Hypothalamus (tissue), 51 donors: ENCODE results near the gene P2RX3.
A peak's percentile ranks its signal among the peaks of the same experiment; 100 is the strongest.
"Not testable (repeated sequence)": the region's sequence is repeated elsewhere in the genome, so short reads cannot be mapped to it uniquely, and the experiment has no call there.

Source experiments
- DNase-seq, 51 donors: peaks; one replicate each; lab custom pipeline; 2025; lab: John Stamatoyannopoulos, UW

Gene P2RX3

GRCh38 chr11:57347336-57347735, 9.2 kb downstream of the P2RX3 start:
- no peak for DNase-seq

DNA sequence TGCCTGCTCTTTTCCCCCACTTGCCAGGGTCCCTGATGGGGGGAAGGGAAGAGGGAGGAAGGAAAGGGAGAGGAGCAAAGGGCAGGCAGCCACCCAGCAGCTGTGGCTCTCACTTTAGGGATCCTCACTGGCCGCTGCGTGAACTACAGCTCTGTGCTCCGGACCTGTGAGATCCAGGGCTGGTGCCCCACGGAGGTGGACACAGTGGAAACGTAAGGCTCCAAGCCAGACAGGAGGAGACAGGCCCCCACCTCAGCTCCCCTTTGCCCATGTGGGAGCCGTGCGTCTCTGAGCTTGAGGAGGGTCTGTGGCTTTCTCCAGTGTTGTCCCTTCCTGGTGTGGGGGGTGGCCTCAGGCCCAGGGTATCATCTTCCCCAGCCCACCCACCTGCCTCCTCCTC, 9.9 kb downstream of the P2RX3 start:
- no peak for DNase-seq

DNA sequence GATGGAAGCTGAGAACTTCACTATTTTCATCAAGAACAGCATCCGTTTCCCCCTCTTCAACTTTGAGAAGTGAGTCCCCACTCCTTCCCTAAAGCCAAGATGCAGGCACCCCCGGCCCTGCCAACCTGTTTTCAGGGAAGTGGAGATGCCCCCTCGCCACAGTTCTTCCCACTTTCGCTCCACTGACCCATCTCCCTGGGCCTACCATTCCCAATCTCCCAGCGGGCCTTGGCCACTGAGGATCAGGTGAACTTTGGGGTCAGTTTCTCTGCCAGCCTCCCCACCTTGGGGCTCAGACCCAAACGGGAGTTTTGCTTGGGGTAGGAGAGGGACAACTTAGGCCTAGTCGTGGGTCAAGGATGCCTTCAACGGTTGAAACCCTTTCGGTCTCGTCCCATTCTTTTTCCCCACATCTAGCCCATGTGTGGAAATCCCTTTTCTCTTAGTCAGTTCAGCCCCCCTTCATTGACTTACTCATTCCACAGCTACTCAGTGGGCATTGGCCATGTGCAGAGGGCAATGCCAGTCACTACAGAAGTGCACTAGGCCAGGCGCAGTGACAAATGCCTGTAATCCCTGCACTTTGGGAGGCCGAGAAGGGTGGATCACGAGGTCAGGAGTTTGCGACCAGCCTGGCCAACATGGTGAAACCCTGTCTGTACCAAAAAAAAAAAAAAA, 10.6 kb downstream of the P2RX3 start:
- DNase-seq = no peak

DNA sequence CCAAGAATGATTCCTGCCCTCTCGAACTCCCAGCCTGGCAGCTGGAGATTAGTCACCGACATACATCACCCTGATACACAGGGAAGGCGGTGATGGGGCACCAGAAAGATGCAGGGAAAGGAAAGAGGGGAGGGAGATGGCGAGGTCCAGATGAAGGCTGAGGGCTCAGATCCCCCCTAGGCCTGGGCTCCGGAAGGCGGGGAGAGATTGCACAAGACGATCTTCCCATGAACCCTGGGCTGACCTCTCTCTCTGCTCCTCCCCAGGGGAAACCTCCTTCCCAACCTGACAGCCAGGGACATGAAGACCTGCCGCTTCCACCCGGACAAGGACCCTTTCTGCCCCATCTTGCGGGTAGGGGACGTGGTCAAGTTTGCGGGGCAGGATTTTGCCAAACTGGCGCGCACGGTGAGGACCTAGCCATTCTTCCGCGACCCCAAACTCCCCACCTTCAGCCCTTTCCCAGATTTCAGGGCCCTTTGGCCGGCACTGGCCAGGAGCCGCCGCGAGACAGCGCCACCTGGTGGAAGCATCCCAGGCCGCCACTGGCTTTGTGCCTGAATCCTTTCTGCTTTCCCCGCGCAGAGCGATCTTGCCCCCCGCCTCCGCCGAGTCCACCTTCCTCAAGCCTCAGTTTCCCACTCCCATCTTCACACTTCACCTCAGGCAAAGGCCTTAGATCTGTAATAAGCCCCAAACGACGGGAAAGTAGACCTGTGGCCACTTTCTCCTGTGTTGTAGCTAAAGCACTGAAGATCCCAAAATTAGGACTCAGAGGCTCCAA, 11.5 kb downstream of the P2RX3 start:
- peak in 45 of 51 donors; percentile 4 to 79 (median 41) for DNase-seq

GRCh38 chr11:57353036-57353435, 14.9 kb downstream of the P2RX3 start:
- no peak for DNase-seq

- no peak for DNase-seq
Observed at GRCh38 chr11:57353446-57353845, 15.3 kb downstream of the P2RX3 start.

GRCh38 chr11:57353852-57354251, 15.7 kb downstream of the P2RX3 start:
- DNase-seq = no peak

- DNase-seq = no peak
Observed at GRCh38 chr11:57354699-57355098, 16.5 kb downstream of the P2RX3 start.

GRCh38 chr11:57356268-57356667, 18.1 kb downstream of the P2RX3 start:
- DNase-seq = peak in 1 of 51 donors; percentile 8

GRCh38 chr11:57357310-57357709, 19.2 kb downstream of the P2RX3 start:
- no peak for DNase-seq

DNA sequence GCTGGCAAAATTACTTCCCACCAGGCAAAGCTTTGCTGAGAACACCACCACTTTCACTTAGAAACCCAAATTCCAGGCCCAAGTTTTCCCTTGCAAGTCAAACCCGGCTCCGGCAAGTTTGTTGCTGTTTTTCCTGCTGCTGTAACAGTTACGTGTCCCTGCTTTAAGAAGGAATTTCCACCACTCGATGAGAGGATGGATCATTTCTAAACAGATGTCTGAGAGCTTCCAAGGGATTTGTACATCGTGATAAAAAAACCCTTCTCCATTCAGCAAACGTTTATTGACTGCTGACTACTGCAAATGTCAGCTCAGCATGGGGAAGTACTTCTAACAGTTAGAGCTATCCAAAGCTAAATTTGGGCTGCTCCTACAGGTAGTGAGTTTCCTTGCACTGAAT, 19.7 kb downstream of the P2RX3 start:
- DNase-seq = no peak

GRCh38 chr11:57358543-57358961, 20.4 kb downstream of the P2RX3 start:
- DNase-seq = no peak

DNA sequence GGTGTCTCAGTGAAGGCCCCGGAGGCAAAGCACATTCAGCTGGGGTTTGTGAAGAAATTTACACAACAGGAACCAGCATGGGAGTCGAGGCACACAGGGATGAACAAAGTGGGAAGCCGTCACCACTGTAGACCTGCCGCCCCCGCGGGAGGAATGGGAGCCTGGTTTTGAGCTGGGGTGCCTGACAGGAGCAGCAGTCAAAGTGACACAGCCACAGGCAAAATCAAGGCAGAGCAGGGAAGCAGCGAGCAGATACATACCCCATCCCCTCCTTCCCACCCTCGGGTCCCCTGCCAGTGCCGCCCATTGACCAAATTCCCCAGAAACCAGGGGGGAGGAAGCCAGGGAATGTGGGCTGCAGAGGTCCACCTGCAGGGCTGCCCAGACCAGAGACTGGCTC, 20.8 kb downstream of the P2RX3 start:
- no peak for DNase-seq

DNA sequence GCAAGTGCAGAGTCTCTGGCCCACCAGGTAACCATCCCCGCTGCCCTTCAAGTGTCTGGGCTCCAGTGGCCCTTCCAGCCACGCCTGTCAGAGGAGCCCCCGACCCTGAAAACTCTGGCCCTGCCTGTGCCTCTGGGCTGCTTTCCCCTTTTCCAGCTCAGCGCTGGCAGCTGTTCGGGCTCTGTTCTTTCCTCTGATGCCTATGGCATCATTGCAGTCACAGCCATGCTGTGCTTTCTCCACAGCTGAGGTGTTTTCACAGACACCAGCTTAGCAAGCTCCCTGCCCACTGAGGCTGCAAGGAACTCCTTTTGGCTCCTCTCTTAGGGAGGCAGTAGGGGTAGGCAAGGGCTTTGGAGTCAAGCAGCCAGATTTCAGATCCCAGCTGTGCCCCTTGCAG, 21.2 kb downstream of the P2RX3 start:
- DNase-seq = peak in 1 of 51 donors; percentile 13

DNA sequence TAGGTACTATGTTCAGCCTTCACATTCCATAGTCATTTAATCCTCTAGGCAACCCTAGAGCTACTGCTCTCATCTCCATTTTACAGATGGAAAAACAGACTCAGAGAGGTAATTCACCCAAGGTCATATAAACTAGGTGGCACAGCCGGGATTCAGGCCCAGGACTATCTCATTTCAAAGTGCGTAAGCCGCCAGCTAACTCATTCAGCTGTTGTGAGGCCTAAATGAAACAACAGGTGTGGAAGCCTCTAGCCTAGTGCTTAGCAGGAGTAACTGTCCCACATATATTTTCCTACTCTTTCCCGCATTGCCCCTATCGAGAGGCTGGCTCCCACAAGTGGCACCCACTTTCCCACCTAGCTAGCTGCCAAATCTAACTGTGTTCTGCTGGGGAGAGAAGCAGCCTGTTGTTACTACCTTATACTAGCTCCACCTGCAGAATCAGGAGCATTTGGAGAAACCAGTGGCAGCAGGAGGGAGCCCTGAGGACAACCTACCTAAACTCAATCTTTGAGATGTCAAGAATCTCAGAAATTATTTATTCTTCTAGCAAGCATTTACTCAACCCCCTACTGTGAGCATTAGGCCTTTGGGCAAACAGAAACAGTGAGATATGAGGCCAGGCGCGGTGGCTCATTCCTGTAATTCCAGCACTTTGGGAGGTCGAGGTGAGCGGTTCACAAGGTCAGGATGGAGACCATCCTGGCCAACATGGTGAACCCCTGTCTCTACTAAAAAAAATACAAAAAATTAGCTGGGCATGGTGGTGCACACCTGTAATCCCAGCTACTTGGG, 21.9 kb downstream of the P2RX3 start:
- no peak for DNase-seq

DNA sequence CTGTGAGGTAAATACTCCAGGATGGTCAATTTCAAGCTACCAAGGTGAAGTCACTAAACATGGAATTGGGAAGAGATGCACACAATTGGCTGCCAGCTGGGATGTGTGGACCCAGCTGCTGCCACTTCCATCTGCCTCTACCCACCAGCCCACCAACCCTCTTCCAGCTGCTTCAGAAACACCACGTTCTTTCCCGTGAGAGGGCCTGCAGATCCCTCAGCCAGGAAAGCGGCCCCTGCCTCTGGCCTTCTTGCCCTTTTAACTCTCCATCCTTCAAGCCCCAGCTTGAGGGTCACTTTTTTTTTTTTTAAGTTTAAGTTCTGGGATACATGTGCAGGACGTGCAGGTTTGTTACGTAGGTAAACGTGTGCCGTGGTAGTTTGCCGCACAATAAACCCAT, 22.8 kb downstream of the P2RX3 start:
- no peak for DNase-seq

DNA sequence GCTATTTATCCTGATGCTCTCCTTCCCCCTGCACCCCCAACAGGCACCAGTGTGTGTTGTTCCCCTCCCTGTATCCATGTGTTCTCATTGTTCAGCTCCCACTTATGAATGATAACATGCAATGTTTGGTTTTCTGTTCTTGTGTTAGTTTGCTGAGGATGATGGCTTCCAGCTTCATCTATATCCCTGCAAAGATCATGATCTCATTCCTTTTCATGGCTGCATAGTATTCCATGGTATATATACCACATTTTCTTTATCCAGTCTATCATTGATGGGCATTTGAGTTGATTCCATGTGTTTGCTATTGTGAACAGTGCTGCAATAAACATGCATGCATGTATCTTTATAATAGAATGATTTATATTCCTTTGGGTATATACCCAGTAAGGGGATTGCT, 23.3 kb downstream of the P2RX3 start:
- not testable (repeated sequence) for DNase-seq

GRCh38 chr11:57361926-57362325, 23.8 kb downstream of the P2RX3 start:
- no peak for DNase-seq

DNA sequence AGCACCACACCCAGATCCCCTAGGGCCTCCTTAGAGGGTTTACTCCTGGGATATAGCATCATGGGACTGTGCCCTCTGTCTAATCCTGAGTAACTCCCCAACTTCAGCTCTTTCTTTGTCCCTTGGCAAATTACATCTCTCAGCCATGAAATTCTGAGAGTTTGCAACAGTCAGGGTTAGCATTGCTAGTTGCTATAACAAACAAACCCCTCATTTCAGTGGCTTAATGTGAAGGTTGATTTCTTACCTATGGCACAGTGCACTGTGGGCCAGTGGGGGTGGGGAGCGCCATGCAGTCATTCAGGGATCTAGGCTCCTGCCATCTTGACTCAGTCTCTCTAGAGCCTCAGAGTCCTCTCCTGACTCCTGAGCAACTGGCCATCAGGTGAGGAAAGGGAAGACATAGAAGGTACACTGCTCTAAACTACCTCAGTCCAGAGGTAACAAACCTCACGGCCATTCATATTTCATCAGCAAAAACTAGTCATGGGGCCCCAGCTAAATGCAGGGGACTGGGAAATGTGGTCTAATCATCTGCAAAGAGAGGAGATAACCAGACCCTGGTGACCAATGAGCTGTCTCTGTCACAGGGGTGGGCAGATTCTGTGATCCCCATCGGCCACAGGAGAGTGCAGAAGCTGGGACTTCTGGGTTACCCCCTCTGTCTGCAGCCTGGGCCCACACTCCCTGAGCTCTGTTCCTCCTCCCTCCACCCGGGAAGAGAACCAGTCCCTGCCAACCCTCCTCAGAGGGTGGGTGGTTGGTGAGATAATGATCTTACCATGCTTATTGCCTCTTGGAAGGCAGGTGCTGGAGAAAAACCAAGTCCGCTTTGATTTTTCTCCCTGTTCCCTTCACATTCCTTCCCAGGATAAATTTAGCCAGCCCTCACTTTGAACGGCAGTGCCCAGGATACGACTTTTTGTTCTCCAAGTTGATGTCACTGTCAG, 25.3 kb downstream of the P2RX3 start:
- no peak for DNase-seq
